Measurements from ENCODE around the gene DOK6. TPM values are rescaled to one million over a fixed set of nuclear protein-coding genes. Genes with fewer than 3 reads are reported as not detected.
"Not testable (repeated sequence)": the region's sequence is repeated elsewhere in the genome, so short reads cannot be mapped to it uniquely, and the experiment has no call there.

Gene DOK6
- total and polyA plus RNA-seq, 2 donors (not counting 3 experiments of a cell fraction or from before 2014, with no cell fraction given) = under 0.01 TPM; not detected in 1

DNA sequence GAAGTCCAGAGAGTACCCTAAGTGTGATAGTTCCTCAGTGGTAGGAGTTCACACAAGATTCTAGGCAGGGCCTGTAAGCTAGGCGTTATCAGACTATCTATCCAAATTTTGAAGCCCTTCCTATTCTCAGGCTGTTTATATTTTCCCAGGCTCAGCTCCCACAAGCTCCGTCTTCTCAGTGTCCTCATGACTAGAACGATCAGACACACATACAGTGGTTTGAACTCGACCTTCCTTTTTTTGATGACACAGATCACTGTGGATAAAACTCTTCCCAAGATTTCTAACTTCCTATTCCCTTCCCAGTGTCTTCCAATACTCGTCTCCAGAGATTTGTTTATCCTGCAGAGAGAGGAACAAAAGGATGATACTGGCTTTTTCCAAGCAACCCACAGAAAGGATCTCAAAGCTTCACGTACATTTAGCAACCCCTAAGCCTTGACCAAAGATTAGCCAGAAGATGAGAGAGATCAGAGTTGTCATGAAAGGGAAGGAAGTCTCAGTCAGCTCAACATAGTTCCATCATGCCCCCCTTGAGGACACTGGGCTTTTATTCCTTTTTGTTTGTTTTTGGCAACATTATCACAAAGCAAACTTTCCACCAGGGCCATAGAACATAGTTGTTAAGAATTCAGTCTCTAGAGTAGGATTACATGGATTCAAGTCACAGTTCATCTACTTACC is 42.3 kb upstream of the DOK6 start:
- dilution Hi-C loops (cut with MboI; ENCODE audit: extremely low pct_ligation_motif_present, low sequenced_read_pairs) = no loop called here
- CTCF ChIA-PET = no interaction called here

DNA sequence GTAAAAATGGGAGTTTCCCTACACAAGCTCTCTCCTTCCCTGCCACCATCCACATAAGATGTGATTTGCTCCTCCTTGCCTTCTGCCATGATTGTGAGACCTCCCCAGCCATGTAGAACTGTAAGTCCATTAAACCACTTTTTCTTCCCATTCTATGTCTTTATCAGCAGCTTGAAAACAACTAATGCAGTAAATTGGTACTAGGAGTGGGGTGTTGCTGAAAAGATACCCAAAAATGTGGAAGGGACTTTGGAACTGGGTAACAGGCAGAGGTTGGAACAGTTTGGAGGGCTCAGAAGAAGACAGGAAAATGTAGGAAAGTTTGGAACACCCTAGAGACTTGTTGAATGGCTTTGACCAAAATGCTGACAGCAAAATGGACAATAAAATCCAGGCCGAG is 40.9 kb upstream of the DOK6 start:
- H2AFZ ChIP-seq (ENCODE audit: low read depth, low read length); BruUV-seq (replicated peaks); H3K27ac ChIP-seq (ENCODE audit: insufficient read depth, low read depth, low read length); H3K9ac ChIP-seq (replicated peaks; ENCODE audit: extremely low read depth, insufficient read depth, low read length); H3K9me3 ChIP-seq (replicated peaks; ENCODE audit: control insufficient read depth, insufficient read depth, low read length); H3K27me3 ChIP-seq (ENCODE audit: control insufficient read depth in 2 of 2, insufficient read depth in 2 of 2, low read length in 2 of 2); dilution Hi-C loops (cut with MboI; ENCODE audit: extremely low pct_ligation_motif_present, low sequenced_read_pairs); H3K4me3 ChIP-seq (replicated peaks in 1 of 3; ENCODE audit: insufficient read depth in 1 of 3, low read depth in 1 of 3, low read length in 3 of 3); H3K9me1 ChIP-seq (replicated peaks; ENCODE audit: control insufficient read depth, extremely low read depth, insufficient read depth, low read length); CTCF ChIA-PET; H3K4me2 ChIP-seq (ENCODE audit: insufficient read depth, low read length); POLR2A ChIA-PET; FAIRE-seq; intact Hi-C loops (cut with micrococcal nuclease); H3K79me2 ChIP-seq (ENCODE audit: control insufficient read depth, insufficient read depth, low read length); H3K4me1 ChIP-seq (ENCODE audit: control insufficient read depth, extremely low read depth, insufficient read depth, low read length); H4K20me1 ChIP-seq (replicated peaks; ENCODE audit: control insufficient read depth, extremely low read depth, insufficient read depth, low read length); DNase-seq (ENCODE audit: low read depth, low spot score); H3K36me3 ChIP-seq (ENCODE audit: control insufficient read depth in 2 of 2, extremely low read depth in 1 of 2, insufficient read depth in 2 of 2, low read length in 2 of 2): not testable (repeated sequence)

More for the DNA sequence above, 42.3 kb upstream of the DOK6 start:
- Histone ChIP-seq H3K4me3 (replicated peaks in 1 of 3; ENCODE audit: insufficient read depth in 1 of 3, low read depth in 1 of 3, low read length in 3 of 3) (no peak overlapping the region), H4K20me1 (replicated peaks; ENCODE audit: control insufficient read depth, extremely low read depth, insufficient read depth, low read length) (no peaks in the 10 kb centered on the region), H2AFZ (ENCODE audit: low read depth, low read length) (no peak overlapping the region), H3K79me2 (ENCODE audit: control insufficient read depth, insufficient read depth, low read length) (no peaks in the 10 kb centered on the region), H3K9ac (replicated peaks; ENCODE audit: extremely low read depth, insufficient read depth, low read length) (no peak overlapping the region), H3K4me2 (ENCODE audit: insufficient read depth, low read length) (no peak overlapping the region), H3K9me1 (replicated peaks; ENCODE audit: control insufficient read depth, extremely low read depth, insufficient read depth, low read length) (no peaks in the 10 kb centered on the region), H3K27ac (ENCODE audit: insufficient read depth, low read depth, low read length) (no peak overlapping the region), H3K4me1 (ENCODE audit: control insufficient read depth, extremely low read depth, insufficient read depth, low read length) (no peaks in the 10 kb centered on the region), H3K27me3 (ENCODE audit: control insufficient read depth in 2 of 2, insufficient read depth in 2 of 2, low read length in 2 of 2) (no peaks in the 10 kb centered on the region), H3K36me3 (ENCODE audit: control insufficient read depth in 2 of 2, extremely low read depth in 1 of 2, insufficient read depth in 2 of 2, low read length in 2 of 2) (no peaks in the 10 kb centered on the region), H3K9me3 (replicated peaks; ENCODE audit: control insufficient read depth, insufficient read depth, low read length) (no peaks in the 10 kb centered on the region)
- POLR2A ChIA-PET = no interaction called here
- DNase-seq (ENCODE audit: low read depth, low spot score) (no peak), FAIRE-seq (no peak)
- BruUV-seq (replicated peaks) = no TSS peak
- no peak for TF ChIP-seq MYC (IDR thresholded peaks at IDR 0.05; ENCODE audit: low read depth, low read length)
- no peak for TF ChIP-seq EZH2 (IDR thresholded peaks at IDR 0.05; ENCODE audit: borderline replicate concordance, low read depth, low read length, severe bottlenecking)
- TF ChIP-seq POLR2A (IDR thresholded peaks at IDR 0.05; ENCODE audit: low read depth, low read length) = no peak
- no peak for TF ChIP-seq FOS (IDR thresholded peaks at IDR 0.05; ENCODE audit: borderline replicate concordance, insufficient read depth, low read length)
- no peak for TF ChIP-seq MAX (IDR thresholded peaks at IDR 0.05; ENCODE audit: insufficient read depth, insufficient read length)
- TF ChIP-seq, protein P1, sequence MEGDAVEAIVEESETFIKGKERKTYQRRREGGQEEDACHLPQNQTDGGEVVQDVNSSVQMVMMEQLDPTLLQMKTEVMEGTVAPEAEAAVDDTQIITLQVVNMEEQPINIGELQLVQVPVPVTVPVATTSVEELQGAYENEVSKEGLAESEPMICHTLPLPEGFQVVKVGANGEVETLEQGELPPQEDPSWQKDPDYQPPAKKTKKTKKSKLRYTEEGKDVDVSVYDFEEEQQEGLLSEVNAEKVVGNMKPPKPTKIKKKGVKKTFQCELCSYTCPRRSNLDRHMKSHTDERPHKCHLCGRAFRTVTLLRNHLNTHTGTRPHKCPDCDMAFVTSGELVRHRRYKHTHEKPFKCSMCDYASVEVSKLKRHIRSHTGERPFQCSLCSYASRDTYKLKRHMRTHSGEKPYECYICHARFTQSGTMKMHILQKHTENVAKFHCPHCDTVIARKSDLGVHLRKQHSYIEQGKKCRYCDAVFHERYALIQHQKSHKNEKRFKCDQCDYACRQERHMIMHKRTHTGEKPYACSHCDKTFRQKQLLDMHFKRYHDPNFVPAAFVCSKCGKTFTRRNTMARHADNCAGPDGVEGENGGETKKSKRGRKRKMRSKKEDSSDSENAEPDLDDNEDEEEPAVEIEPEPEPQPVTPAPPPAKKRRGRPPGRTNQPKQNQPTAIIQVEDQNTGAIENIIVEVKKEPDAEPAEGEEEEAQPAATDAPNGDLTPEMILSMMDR (IDR thresholded peaks at IDR 0.05; ENCODE audit: extremely low read depth in 1 of 2, insufficient read depth in 1 of 2, low read depth in 1 of 2, low read length in 2 of 2) = no peak
- TF ChIP-seq JUN (IDR thresholded peaks at IDR 0.05; ENCODE audit: borderline replicate concordance, insufficient read depth, insufficient read length, low read depth) = no peak
- no peak for TF ChIP-seq GATA2 (IDR thresholded peaks at IDR 0.05; ENCODE audit: insufficient read depth, insufficient read length, low read depth, low read length)
- no peak for TF ChIP-seq POLR2AphosphoS5 (IDR thresholded peaks at IDR 0.05; ENCODE audit: insufficient read depth, low read depth, low read length)
- intact Hi-C loops (cut with micrococcal nuclease) = no loop called here

Data from endothelial cell of umbilical vein (primary cell).